Globus pallidus (tissue), 1 donor: Measurements from ENCODE around the gene MTSS2.

Experiments used
- DNase-seq: peaks from one replicate; pipeline ENCODE4 v3.0.0-alpha.2; 2015; ENCODE audit warnings: low spot score

Gene MTSS2

DNA sequence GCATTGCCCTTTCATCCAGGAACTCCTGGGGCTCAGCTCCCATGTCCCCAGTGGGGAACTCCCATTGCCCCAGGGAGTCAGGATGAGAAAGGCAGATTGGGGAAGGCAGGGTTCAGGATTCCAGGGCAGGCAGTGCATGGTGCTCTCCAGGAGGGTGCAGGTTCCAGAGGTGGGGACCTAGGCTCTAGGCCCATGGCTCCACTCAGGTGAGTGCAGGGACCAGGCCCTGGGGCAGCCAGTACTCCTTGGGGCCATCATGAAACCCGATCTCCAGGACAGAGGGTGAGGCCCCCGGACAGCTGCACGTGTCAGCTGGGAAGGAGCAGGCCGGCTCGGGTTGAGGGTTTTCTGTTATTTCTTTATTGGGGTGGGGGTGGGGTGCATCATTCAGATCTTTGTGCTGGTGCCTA is 1.3 kb upstream of the MTSS2 start:
- DNase-seq: no peak

DNA sequence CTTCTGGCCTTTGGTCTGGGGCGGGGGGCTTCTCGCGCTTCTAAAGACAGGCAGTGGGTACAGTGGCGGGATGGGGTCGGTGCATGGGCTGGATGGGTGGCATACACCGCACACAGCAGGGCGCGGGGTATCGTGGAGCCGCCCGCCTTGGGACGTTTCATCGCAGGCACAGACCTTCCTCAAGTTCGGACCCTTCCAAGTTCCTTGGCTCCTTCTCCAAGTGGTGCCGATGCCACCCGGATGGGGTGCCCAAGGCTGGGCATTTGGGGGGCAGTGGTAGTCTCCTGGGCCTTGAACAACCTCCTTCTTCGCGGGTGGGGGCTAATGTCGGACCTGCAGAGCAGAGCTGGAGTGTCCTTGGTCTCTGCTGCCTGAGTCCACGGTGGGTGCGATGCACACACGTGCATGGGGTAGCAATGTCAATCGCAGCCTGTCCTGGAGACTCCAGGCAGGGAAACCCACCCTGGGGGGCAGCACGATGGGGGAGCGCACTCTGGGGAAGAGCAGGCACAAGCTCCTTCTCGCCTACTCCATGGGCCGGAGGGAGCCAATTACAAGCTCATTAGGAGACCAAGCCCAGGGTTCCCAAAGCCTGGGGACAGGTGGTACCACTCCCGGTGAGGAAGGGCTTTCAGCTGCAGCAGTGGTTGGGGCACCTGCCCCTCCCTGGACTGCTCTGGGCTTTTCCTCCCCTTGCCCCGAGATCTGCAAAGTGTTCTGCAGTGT is 686 bp upstream of the MTSS2 start:
- DNase-seq: no peak

GRCh38 chr16:70685061-70685937 is 554 bp downstream of the MTSS2 start:
- no peak for DNase-seq

DNA sequence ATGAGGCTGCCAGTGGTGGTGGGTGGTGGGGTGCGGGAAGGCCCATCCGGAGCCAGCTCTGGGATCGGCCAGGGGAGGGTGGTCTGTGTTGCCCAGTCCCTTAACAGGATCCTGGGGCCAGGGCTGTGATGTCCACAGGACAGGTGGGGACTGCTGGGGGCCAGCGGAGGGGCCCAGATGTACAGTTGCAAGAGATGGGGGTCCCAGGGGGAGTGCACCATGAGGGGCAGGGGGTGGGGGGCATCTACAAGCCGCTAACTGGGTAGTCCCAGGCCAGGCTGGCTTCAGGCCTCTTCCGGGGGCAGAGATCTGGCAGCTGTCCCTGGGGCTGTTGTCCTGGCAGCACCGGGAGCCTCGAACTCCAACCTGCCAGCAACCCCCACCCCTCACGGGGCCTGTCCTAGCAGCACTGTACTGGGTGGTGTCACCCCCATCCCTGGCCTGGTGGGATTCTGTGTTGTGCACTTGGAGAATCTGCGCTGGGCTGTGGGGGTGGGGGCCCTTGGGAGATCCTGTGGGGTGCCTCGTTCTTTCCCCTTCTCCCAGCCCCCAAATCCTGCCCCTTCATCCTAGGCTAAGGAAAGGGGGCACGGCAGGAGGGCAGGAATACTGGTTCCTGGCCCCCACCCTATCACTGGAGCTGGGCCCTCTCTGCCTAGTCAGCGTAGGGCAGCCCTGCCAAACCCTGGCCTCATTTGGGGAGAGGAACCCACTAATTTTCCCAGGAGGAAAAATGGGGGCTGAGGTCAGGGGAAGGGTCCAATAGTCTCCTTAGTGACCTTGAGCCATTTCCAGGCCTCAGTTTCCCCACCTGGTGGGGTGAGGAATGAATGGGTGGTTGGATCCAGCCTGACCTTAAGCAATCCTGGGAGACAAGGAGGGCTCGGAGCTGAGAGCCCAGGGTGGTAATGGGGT is 1.4 kb downstream of the MTSS2 start:
- no peak for DNase-seq

- DNase-seq: no peak
Measured at GRCh38 chr16:70683146-70683944, 2.5 kb downstream of the MTSS2 start.

- no peak for DNase-seq
Measured at GRCh38 chr16:70682239-70683145, 3.4 kb downstream of the MTSS2 start.

DNA sequence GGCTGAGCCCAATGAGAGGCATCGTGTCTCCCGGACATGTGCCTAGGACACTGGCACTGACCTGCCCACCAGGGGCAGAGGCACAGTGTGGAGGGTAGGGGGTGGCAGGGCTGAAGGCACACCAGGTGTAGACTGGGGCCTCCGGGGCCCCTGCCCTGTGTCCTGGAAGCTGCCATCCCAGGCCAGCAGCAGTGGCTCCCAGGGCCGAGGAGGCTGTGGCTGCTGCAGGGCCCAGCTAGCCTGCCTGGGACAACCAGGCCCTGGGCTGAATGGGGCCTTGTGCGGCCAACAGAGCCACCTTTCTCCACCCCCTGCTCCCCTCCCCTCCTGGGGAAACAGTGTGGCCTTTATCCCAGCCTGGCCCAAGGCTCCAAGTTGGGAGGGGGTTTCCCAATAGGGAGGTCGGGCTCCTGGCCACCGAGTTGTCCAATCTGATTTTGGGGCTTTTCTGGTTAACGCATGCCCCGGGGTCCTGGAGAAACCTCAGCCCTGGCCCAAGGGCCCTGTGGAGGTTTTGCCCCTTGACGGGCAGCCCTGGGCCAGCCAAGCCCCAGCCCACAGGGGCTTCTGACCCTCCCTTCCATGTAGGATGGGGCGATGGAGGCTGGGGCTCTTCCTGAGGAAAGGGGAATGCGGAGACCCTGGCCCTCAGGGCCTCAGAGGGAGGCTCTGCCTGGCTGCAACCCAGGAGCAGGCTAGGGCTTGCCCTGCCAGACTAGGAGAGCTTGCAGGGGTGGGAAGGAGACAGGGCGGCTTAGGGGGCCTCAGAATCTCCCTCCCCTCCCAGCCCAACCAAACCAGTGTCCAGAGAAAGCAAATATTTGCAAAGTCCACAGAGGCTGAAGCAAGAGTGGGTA is 4.2 kb downstream of the MTSS2 start:
- DNase-seq: peak; percentile 95

GRCh38 chr16:70680495-70681381 is 5.1 kb downstream of the MTSS2 start:
- DNase-seq: no peak

GRCh38 chr16:70679671-70680494 is 6.0 kb downstream of the MTSS2 start:
- DNase-seq: no peak

- DNase-seq: no peak
Measured at GRCh38 chr16:70678898-70679670, 6.8 kb downstream of the MTSS2 start.

GRCh38 chr16:70678121-70678897 is 7.5 kb downstream of the MTSS2 start:
- DNase-seq: no peak

DNA sequence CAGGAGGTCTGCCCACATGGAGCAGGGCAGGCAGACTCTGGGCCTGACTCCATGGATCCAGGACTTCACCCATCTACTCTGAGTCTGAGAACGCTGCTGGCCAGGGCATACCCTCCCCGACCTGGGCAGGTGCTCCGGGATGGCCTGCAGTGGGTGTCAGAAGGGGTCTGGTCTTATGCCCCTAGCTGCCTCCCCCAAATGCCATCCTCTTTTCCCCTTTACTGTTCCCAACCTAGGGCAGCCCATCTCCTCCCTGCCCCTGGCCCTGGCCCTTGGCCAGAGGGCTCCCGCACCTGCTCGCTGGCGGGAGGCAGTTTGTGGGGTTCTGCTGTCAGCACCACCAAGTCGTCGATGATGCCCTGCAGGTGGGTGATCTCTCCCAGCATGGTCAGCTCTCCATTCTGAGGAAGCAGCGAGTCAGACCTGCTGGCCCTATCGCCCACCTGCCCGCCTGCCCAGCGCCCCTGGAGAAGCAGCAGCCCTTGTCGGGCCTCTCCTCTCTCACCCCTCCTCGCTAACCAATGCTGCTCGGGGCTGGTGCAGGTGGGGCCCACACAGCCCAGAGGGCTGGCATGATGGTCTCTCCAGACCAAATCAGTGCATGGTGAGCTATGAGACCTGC is 8.2 kb downstream of the MTSS2 start:
- no peak for DNase-seq

DNA sequence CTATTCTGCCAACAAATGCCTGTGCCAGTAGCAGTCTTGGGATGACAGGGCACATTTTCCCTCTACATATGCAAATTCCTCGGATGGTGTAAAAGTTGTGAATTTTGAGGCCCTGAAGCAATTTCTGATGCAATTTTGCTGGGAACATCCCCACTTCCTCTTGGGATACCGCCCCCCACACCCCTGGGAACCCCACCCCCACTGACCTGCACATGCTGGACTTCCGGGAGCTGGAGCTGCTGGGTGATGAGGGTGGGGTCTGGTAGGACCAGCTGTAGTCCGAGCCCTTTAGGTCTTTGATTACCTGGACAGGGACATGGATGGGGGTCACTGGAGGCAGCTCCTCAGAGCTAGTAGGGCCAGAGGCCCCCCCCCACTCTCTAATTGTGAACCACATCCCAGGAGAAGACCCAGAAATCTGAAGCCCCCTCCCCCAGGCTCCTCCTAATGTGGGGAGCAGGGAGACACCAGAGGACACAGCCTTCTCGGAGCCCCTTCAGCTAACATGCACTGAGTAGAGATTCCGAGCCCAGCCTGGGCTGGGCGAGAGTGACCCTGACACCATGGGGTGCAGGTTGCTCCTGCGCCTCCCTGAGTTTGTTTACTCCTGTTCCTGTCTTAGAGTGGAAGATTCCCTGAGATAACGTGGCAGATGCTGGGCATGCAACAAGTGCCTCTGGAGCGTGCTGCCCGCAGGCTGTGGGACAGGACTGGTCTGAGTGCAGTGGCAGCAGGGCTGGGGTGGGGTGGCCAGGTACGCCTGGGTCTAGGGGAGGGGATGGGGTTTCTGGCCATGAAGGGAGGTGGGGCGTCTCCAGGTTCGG is 9.0 kb downstream of the MTSS2 start:
- DNase-seq: no peak

- DNase-seq: no peak
Measured at GRCh38 chr16:70675851-70676513, 9.9 kb downstream of the MTSS2 start.
